Endothelial cell (in vitro differentiated cells): Measurements from ENCODE around the gene NXN. TPM values are rescaled to one million over a fixed set of nuclear protein-coding genes. Genes with fewer than 3 reads are reported as not detected.

Source experiments
- DNase-seq: peaks from one replicate; pipeline ENCODE4 v3.0.0; 2021; ENCODE audit warnings: low spot score
- H3K27ac Mint-ChIP-seq: one replicate; pipeline ENCODE4 v1.8.0; 2021; ENCODE audit warnings: mixed read lengths, inconsistent platforms; ENCODE audit not compliant: unreplicated experiment
- H3K27me3 Mint-ChIP-seq: one replicate; pipeline ENCODE4 v1.8.0; 2021; ENCODE audit warnings: mild to moderate bottlenecking, moderate library complexity, mixed read lengths, inconsistent platforms; ENCODE audit not compliant: unreplicated experiment
- H3K36me3 Mint-ChIP-seq: one replicate; pipeline ENCODE4 v1.8.0; 2021; ENCODE audit warnings: mild to moderate bottlenecking, low read depth, mixed read lengths, inconsistent platforms; ENCODE audit not compliant: unreplicated experiment
- H3K4me1 Mint-ChIP-seq: one replicate; pipeline ENCODE4 v1.8.0; 2021; ENCODE audit warnings: mild to moderate bottlenecking, mixed read lengths, inconsistent platforms; ENCODE audit not compliant: unreplicated experiment
- H3K4me3 Mint-ChIP-seq: one replicate; pipeline ENCODE4 v1.8.0; 2021; ENCODE audit warnings: mild to moderate bottlenecking, mixed read lengths, inconsistent platforms; ENCODE audit not compliant: unreplicated experiment
- H3K9me3 Mint-ChIP-seq: one replicate; pipeline ENCODE4 v1.8.0; 2021; ENCODE audit warnings: mixed read lengths, inconsistent platforms; ENCODE audit not compliant: unreplicated experiment
- CTCF ChIP-seq: fragments of 200-600 bp; sonication (generic); IDR thresholded peaks from one replicate; pipeline ENCODE4 v1.5.0; 2021; ENCODE audit warnings: antibody characterized with exemption; ENCODE audit not compliant: unreplicated experiment
- total RNA-seq: library from RNA; stranded (reverse); fragmentation: NEBNext Ultra II Directional; extraction: Animal tissue kit (Norgen Biotek cat#: 25700); gene quantifications from one replicate; pipeline ENCODE4 v1.2.1, GENCODE V29; 2021; ENCODE audit not compliant: unreplicated experiment

Gene NXN
- total RNA-seq, 1 donor from 2014 or later, result 53.9 TPM

GRCh38 chr17:945672-946071 is 33.9 kb downstream of the NXN start:
- Mint-ChIP-seq H3K9me3 (no peaks in the 10 kb centered on the region), H3K4me1 (peaks cover 14% of the 10 kb centered on the region), H3K36me3 (no peaks in the 10 kb centered on the region), H3K27ac (peak overlapping the region; percentile 74), H3K4me3 (no peak overlapping the region), H3K27me3 (no peaks in the 10 kb centered on the region)
- no peak for DNase-seq
- TF ChIP-seq CTCF, result no peak

- no peaks in the 10 kb centered on the region for H3K36me3 Mint-ChIP-seq
- no peak for TF ChIP-seq CTCF
Observed at GRCh38 chr17:944266-944826, 35.2 kb downstream of the NXN start.

GRCh38 chr17:935485-935884 is 44.1 kb downstream of the NXN start:
- TF ChIP-seq CTCF, result no peak
- no peaks in the 10 kb centered on the region for H3K9me3 Mint-ChIP-seq
- no peaks in the 10 kb centered on the region for H3K36me3 Mint-ChIP-seq
- H3K27me3 Mint-ChIP-seq, result no peaks in the 10 kb centered on the region
- DNase-seq, result no peak
- no peak overlapping the region for H3K27ac Mint-ChIP-seq
- H3K4me3 Mint-ChIP-seq, result no peak overlapping the region
- H3K4me1 Mint-ChIP-seq, result peaks cover 20% of the 10 kb centered on the region

More at GRCh38 chr17:944266-944826, 35.2 kb downstream of the NXN start:
- no peak for DNase-seq
- no peaks in the 10 kb centered on the region for H3K9me3 Mint-ChIP-seq
- no peak overlapping the region for H3K4me3 Mint-ChIP-seq
- H3K27me3 Mint-ChIP-seq, result no peaks in the 10 kb centered on the region
- H3K4me1 Mint-ChIP-seq, result peaks cover 6% of the 10 kb centered on the region
- no peak overlapping the region for H3K27ac Mint-ChIP-seq

GRCh38 chr17:933312-934073 is 46.1 kb downstream of the NXN start:
- peak overlapping the region; percentile 83 for H3K27ac Mint-ChIP-seq
- H3K27me3 Mint-ChIP-seq, result no peaks in the 10 kb centered on the region
- TF ChIP-seq CTCF, result no peak
- DNase-seq, result no peak
- peaks cover 23% of the 10 kb centered on the region for H3K4me1 Mint-ChIP-seq
- H3K36me3 Mint-ChIP-seq, result no peaks in the 10 kb centered on the region
- H3K4me3 Mint-ChIP-seq, result no peak overlapping the region
- no peaks in the 10 kb centered on the region for H3K9me3 Mint-ChIP-seq

GRCh38 chr17:930258-930657 is 49.3 kb downstream of the NXN start:
- Mint-ChIP-seq H3K4me1 (peaks cover 17% of the 10 kb centered on the region), H3K27ac (peak overlapping the region; percentile 22), H3K36me3 (no peaks in the 10 kb centered on the region), H3K4me3 (no peak overlapping the region), H3K9me3 (no peaks in the 10 kb centered on the region), H3K27me3 (no peaks in the 10 kb centered on the region)
- no peak for TF ChIP-seq CTCF
- no peak for DNase-seq
